Esophagus muscularis mucosa (tissue), 4 donors: ENCODE measurements around the gene BMPR1A. TPM values are rescaled to one million over a fixed set of nuclear protein-coding genes. Genes with fewer than 3 reads are reported as not detected.

Experiments used
- DNase-seq: peaks from one replicate; pipeline ENCODE4 v3.0.0-alpha.2; 2017; ENCODE audit errors: extremely low spot score
- H3K27ac ChIP-seq, 4 donors: fragments of 200-600 bp; sonication (generic); replicated peaks in 1 of 4; 1 replicate in 3 of 4; 2 replicates in 1 of 4; pipeline ENCODE4 v1.5.1; 2016 to 2019; ENCODE audit warnings: mild to moderate bottlenecking in 1 of 4
- H3K27me3 ChIP-seq, 4 donors: fragments of 200-600 bp; sonication (generic); one replicate each; pipeline versions ENCODE4 v1.5.1 to v1.6.0; 2016 to 2019
- H3K36me3 ChIP-seq, 4 donors: fragments of 200-600 bp; sonication (generic); one replicate each; pipeline ENCODE4 v1.5.1; 2016 to 2019
- H3K4me1 ChIP-seq, 4 donors: fragments of 200-600 bp; sonication (generic); one replicate each; pipeline ENCODE4 v1.5.1; 2016 to 2019
- H3K4me3 ChIP-seq, 4 donors: fragments of 200-600 bp; sonication (generic); 1 replicate in 2 of 4; 2 replicates in 2 of 4; pipeline ENCODE4 v1.5.1; 2016 to 2019; ENCODE audit warnings: mild to moderate bottlenecking in 4 of 4, moderate library complexity in 1 of 4
- H3K9me3 ChIP-seq, 4 donors: fragments of 200-600 bp; sonication (generic); 1 replicate in 3 of 4; 2 replicates in 1 of 4; pipeline ENCODE4 v1.5.1; 2016 to 2019
- EP300 ChIP-seq: sonication (generic); formaldehyde crosslinking; IDR thresholded peaks from one replicate; pipeline ENCODE4 v1.6.1; 2017; ENCODE audit warnings: antibody characterized with exemption
- POLR2A ChIP-seq: fragments of 450-650 bp; IDR thresholded peaks from one replicate; pipeline ENCODE4 v1.6.1; 2017; ENCODE audit warnings: antibody characterized with exemption, moderate library complexity, mild to moderate bottlenecking, low read depth
- POLR2AphosphoS5 ChIP-seq, 2 donors: sonication (generic); formaldehyde crosslinking; IDR thresholded peaks; one replicate each; pipeline ENCODE4 v1.6.1; 2017; ENCODE audit warnings: antibody characterized with exemption in 2 of 2
- WGBS: methylation state at CpG from one replicate; pipeline ENCODE4 v1.1.5; 2018; 5-methylcytosine and 5-hydroxymethylcytosine counted together
- intact Hi-C: fragments of 100-400 bp; cut with DNase I; formaldehyde crosslinking; loops from one replicate; pipeline ENCODE4 v1.15.1; 2023
- total RNA-seq, 4 donors: library from RNA; depleted of rRNA; stranded (reverse); fragments of >200 nt; gene quantifications; one replicate each; pipeline versions ENCODE4 v1.1.0 to v1.2.1, GENCODE V29; 2016
- TF ChIP-seq, protein P1 (sequence below), 3 experiments: fragments of 200-600 bp in 2 of 3; fragments of 450-650 bp in 1 of 3; sonication (generic) in 2 of 3; IDR thresholded peaks; one replicate each; pipeline ENCODE4 v1.5.1; 2017 to 2019; ENCODE audit warnings: antibody characterized with exemption in 3 of 3, mild to moderate bottlenecking in 2 of 3, moderate library complexity in 1 of 3

BMPR1A gene
- total RNA-seq, 4 donors from 2014 or later = 66.1 to 110 (median 90.5) TPM

GRCh38 chr10:86856156-86856555, 99.7 kb downstream of the BMPR1A start:
- Histone ChIP-seq H3K27me3 (no peaks in the 10 kb centered on the region), H3K4me3 (no peak overlapping the region), H3K36me3 (no peaks in the 10 kb centered on the region), H3K9me3 (no peaks in the 10 kb centered on the region), H3K27ac (no peak overlapping the region), H3K4me1 (peaks cover 0 to 10% (median 6%) of the 10 kb centered on the region in 4 donors)
- no peak for DNase-seq
- WGBS = 87% methylated on average over 7 of the region's 7 CpGs
- TF ChIP-seq EP300 = no peak
- no peak for TF ChIP-seq POLR2A
- TF ChIP-seq POLR2AphosphoS5 (IDR thresholded peaks at IDR 0.05) = no peak
- TF ChIP-seq, protein P1, sequence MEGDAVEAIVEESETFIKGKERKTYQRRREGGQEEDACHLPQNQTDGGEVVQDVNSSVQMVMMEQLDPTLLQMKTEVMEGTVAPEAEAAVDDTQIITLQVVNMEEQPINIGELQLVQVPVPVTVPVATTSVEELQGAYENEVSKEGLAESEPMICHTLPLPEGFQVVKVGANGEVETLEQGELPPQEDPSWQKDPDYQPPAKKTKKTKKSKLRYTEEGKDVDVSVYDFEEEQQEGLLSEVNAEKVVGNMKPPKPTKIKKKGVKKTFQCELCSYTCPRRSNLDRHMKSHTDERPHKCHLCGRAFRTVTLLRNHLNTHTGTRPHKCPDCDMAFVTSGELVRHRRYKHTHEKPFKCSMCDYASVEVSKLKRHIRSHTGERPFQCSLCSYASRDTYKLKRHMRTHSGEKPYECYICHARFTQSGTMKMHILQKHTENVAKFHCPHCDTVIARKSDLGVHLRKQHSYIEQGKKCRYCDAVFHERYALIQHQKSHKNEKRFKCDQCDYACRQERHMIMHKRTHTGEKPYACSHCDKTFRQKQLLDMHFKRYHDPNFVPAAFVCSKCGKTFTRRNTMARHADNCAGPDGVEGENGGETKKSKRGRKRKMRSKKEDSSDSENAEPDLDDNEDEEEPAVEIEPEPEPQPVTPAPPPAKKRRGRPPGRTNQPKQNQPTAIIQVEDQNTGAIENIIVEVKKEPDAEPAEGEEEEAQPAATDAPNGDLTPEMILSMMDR (IDR thresholded peaks at IDR 0.05) = no peak
- intact Hi-C loops = no loop called here

DNA sequence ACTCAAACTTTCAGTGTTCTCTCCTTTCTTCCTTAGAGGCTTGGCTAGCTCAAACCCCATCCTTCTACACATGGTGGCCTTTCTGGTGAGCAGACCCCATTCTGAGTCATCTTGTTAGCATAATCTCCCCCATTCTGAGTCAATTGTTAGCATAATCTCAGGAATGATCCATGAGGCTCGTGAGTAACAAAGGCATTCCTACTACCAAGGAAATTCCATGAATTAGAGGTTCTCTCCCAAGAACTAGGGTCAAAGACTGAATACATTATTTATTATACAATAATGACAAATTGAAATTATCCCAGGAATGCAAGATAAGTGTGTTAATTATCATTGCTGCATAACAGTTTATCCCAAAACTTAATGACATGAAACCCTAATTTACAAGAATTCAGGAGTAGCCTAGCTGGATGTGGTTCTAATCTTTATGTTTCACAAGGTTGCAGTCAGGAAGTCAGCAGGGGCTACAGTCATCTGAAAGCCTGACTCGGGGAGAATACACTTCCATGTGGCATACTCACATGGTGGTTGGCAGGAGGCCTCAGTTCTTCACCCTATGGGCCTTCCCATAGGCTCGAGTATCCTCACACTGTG, 100.8 kb downstream of the BMPR1A start:
- 42% methylated on average over 3 of the region's 3 CpGs for WGBS
- Histone ChIP-seq H3K4me1 (peaks cover 0 to 13% (median 5%) of the 10 kb centered on the region in 4 donors), H3K27me3 (no peaks in the 10 kb centered on the region), H3K36me3 (no peaks in the 10 kb centered on the region), H3K4me3 (no peak overlapping the region), H3K27ac (no peak overlapping the region), H3K9me3 (no peaks in the 10 kb centered on the region)
- no peak for DNase-seq
- intact Hi-C loops = no loop called here
- no peak for TF ChIP-seq EP300
- TF ChIP-seq POLR2AphosphoS5 (IDR thresholded peaks at IDR 0.05) = no peak

GRCh38 chr10:86858011-86858410, 101.6 kb downstream of the BMPR1A start:
- Histone ChIP-seq H3K27me3 (no peaks in the 10 kb centered on the region), H3K36me3 (no peaks in the 10 kb centered on the region), H3K4me3 (no peak overlapping the region), H3K9me3 (no peaks in the 10 kb centered on the region), H3K4me1 (peaks cover 1 to 21% (median 12%) of the 10 kb centered on the region in 4 donors), H3K27ac (no peak overlapping the region)
- no peak for DNase-seq
- intact Hi-C loops = no loop called here
- WGBS = 92% methylated on average over 1 of the region's 1 CpG
- TF ChIP-seq POLR2AphosphoS5 (IDR thresholded peaks at IDR 0.05) (no peak), POLR2A (no peak), EP300 (no peak)

DNA sequence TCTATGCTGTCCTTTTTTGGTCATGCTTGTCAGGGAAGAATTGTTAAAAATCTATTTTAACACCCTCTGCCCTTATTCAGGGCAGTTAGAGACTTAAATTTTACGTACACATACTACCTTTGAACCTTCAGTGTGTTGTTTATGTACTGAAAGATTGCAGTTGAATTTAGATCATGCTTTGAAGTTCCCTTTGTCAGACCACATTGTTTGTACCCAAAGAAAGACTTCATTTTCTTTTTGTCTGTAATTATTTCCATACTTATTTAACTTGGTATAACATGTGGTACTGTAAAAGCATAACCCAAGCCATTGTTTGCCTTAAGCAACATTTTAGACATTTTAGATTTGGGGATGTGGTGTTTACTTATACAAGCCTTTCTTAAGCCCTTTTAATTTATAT, 104.9 kb downstream of the BMPR1A start:
- Histone ChIP-seq H3K9me3 (no peaks in the 10 kb centered on the region), H3K4me1 (peaks cover 18 to 38% (median 31%) of the 10 kb centered on the region in 4 donors), H3K4me3 (no peak overlapping the region), H3K27me3 (no peaks in the 10 kb centered on the region), H3K36me3 (no peaks in the 10 kb centered on the region), H3K27ac (no peak overlapping the region)
- no peak for TF ChIP-seq POLR2A
- TF ChIP-seq, protein P1 (IDR thresholded peaks at IDR 0.05) = no peak
- TF ChIP-seq EP300 = no peak
- no peak for TF ChIP-seq POLR2AphosphoS5 (IDR thresholded peaks at IDR 0.05)
- WGBS = 86% methylated on average over 1 of the region's 1 CpG
- intact Hi-C loops = no loop called here
- no peak for DNase-seq

GRCh38 chr10:86862373-86862772, 106.0 kb downstream of the BMPR1A start:
- intact Hi-C loops = no loop called here
- WGBS = 82% methylated on average over 3 of the region's 3 CpGs
- Histone ChIP-seq H3K4me1 (peaks cover 18 to 49% (median 34%) of the 10 kb centered on the region in 4 donors), H3K9me3 (no peaks in the 10 kb centered on the region), H3K27me3 (no peaks in the 10 kb centered on the region), H3K27ac (no peak overlapping the region), H3K36me3 (no peaks in the 10 kb centered on the region), H3K4me3 (no peak overlapping the region)
- DNase-seq = no peak
- TF ChIP-seq, protein P1 (IDR thresholded peaks at IDR 0.05) = no peak
- TF ChIP-seq POLR2A (no peak), POLR2AphosphoS5 (IDR thresholded peaks at IDR 0.05) (no peak), EP300 (no peak)
